CD4-positive, alpha-beta T cell (primary cell): ENCODE measurements around the gene VEZF1. TPM values are rescaled to one million over a fixed set of nuclear protein-coding genes. Genes with fewer than 3 reads are reported as not detected.

Source experiments
- ATAC-seq: fragments of 200-7000 bp; cut with Tn5 transposase; one replicate; pipeline ENCODE4 v1.10.0; 2022; ENCODE audit warnings: mild to moderate bottlenecking; ENCODE audit not compliant: poor library complexity
- CTCF ChIA-PET: fragments of 350-600 bp; sonication (Branson Sonifier 250); formaldehyde crosslinking; loops from one replicate; lab custom pipeline; 2021; ENCODE audit warnings: antibody characterized with exemption, inconsistent platforms; lab: Charles Lee
- POLR2A ChIA-PET: fragments of 350-600 bp; sonication (Branson Sonifier 250); formaldehyde crosslinking; loops from one replicate; lab custom pipeline; 2021; ENCODE audit warnings: antibody characterized with exemption, inconsistent platforms; lab: Charles Lee
- DNase-seq, 14 experiments: peaks; one replicate each; pipeline ENCODE4 v3.0.0-alpha.2; 2013 to 2020; ENCODE audit warnings: mixed read lengths in 2 of 14
- H3K27ac ChIP-seq, 2 donors: one replicate each; pipeline versions ENCODE4 v1.5.1 to v1.7.0; 2013; ENCODE audit warnings: low read length in 2 of 2, low read depth in 1 of 2, mild to moderate bottlenecking in 1 of 2
- H3K27me3 ChIP-seq, 2 experiments: 1 replicate in 1 of 2; 2 replicates in 1 of 2; pipeline versions ENCODE4 v1.6.1 to v1.7.0; 2013; ENCODE audit warnings: low read length in 2 of 2, control low read depth in 1 of 2, mild to moderate bottlenecking in 1 of 2, moderate library complexity in 1 of 2; ENCODE audit not compliant: insufficient read depth in 2 of 2, control insufficient read depth in 1 of 2
- H3K36me3 ChIP-seq: one replicate; pipeline ENCODE4 v1.6.1; 2013; ENCODE audit warnings: low read length, control low read depth; ENCODE audit not compliant: insufficient read depth
- H3K4me1 ChIP-seq: one replicate; pipeline ENCODE4 v1.6.1; 2013; ENCODE audit warnings: low read length, control low read depth; ENCODE audit not compliant: insufficient read depth
- H3K4me3 ChIP-seq: one replicate; pipeline ENCODE4 v1.5.1; 2013; ENCODE audit warnings: mild to moderate bottlenecking, low read length, moderate library complexity
- H3K9me3 ChIP-seq, 2 experiments: 1 replicate in 1 of 2; 2 replicates in 1 of 2; pipeline versions ENCODE4 v1.6.1 to v1.7.0; 2013; ENCODE audit warnings: low read length in 2 of 2, mild to moderate bottlenecking in 2 of 2, control low read depth in 1 of 2, moderate library complexity in 1 of 2; ENCODE audit not compliant: control insufficient read depth in 1 of 2, insufficient read depth in 1 of 2
- H3K27ac Mint-ChIP-seq: one replicate; pipeline ENCODE4 v1.8.0; 2020; ENCODE audit warnings: mixed read lengths
- H3K27me3 Mint-ChIP-seq: one replicate; pipeline ENCODE4 v1.8.0; 2021; ENCODE audit warnings: mixed read lengths
- H3K36me3 Mint-ChIP-seq: one replicate; pipeline ENCODE4 v1.8.0; 2021; ENCODE audit warnings: low read depth, mixed read lengths
- H3K4me1 Mint-ChIP-seq: one replicate; pipeline ENCODE4 v1.8.0; 2021; ENCODE audit warnings: low read depth, mixed read lengths
- H3K4me3 Mint-ChIP-seq: one replicate; pipeline ENCODE4 v1.8.0; 2020; ENCODE audit warnings: mild to moderate bottlenecking, mixed read lengths
- H3K9me3 Mint-ChIP-seq: one replicate; pipeline ENCODE4 v1.8.0; 2020; ENCODE audit warnings: mixed read lengths
- intact Hi-C, 2 experiments: fragments of 100-400 bp; cut with DNase I in 1 of 2; cut with micrococcal nuclease in 1 of 2; formaldehyde crosslinking; loops; one replicate each; pipeline versions ENCODE4 v1.15.1 to v1.9.0; 2023 to 2025; cut with DNase I, micrococcal nuclease
- total RNA-seq, 174 experiments: library from RNA in 2 of 174; stranded (reverse) in 2 of 174; gene quantifications; one replicate each; pipeline ENCODE4 v1.2.3 and lab custom pipeline; 2021 to 2026
- TF ChIP-seq, protein P1 (sequence below): fragments of 200-600 bp; IDR thresholded peaks from one replicate; pipeline ENCODE4 v1.8.0; 2022; ENCODE audit warnings: antibody characterized with exemption, mild to moderate bottlenecking

VEZF1 gene
- total RNA-seq, 2 experiments from 2014 or later, result 41.6 to 41.7 TPM

DNA sequence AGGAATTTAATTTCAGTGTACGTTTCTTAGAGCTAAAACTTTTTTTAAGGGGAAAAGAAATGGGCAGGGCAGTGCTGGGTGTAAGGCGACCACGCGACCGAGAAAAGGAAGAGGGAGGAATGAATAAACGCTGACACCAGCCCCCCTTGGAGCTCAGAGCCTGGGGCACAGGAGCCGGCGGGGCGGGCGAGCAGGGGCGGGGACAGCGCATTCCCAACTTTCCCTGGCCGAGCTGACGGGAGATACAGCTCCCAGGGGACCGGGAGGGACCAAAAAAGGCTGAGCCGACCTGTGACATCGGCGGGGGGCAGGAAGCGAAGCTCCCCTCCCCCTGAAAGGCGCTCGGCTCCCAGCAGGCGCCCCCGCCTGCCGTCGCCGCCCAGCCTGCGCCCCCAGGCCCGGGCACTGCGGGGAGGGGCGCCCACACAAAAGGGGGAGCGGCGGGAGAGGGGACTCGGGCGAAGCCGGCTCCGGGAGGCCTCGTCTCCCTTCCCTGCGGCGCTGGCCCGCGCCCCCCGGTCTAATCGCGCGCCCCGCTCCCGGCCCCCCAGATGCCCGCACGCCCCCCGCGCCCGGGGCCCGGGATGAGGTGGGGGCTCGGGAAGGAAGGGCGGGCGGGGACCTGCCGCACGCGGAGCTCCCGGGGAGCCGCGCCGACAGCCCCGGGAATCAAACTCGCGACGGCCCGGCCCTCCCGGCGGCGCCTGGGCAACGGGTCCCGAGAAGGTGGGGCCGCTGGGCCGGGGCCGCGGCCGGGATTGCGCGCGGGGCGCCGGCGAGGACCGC, 33.5 kb downstream of the VEZF1 start:
- peak overlapping the region; percentile 83 for H3K4me3 Mint-ChIP-seq
- H3K27ac Mint-ChIP-seq, result no peak overlapping the region
- H3K9me3 ChIP-seq, result no peaks in the 10 kb centered on the region
- peak overlapping the region; percentile 5 for H3K4me3 ChIP-seq
- intact Hi-C loops, result loop anchor here in 1 of 2 experiments (5.0 kb wide), 1 partner anchor 33 kb away; the partner anchor contains the start of gene VEZF1
- H3K4me1 ChIP-seq, result peaks cover 23% of the 10 kb centered on the region
- H3K27ac ChIP-seq, result no peak overlapping the region
- no peaks in the 10 kb centered on the region for H3K36me3 Mint-ChIP-seq
- ChIA-PET POLR2A (interaction anchor here (1.1 to 2.4 kb wide), 7 partner anchors 7 to 105 kb away, joined by 3 to 12 read pairs (median 5); partner anchors contain the start of genes MRPS23, SRSF1 and VEZF1), CTCF (interaction anchor here (0.9 to 2.5 kb wide), 4 partner anchors 26 to 45 kb away, joined by 3 to 5 read pairs (median 4); partner anchors contain the start of gene VEZF1)
- H3K27me3 ChIP-seq, result peaks cover 9 to 10% of the 10 kb centered on the region in 2 experiments
- peaks cover 40% of the 10 kb centered on the region for H3K27me3 Mint-ChIP-seq
- H3K4me1 Mint-ChIP-seq, result peaks cover 25% of the 10 kb centered on the region
- H3K36me3 ChIP-seq, result no peaks in the 10 kb centered on the region
- ATAC-seq (peak; percentile 13), DNase-seq (peak in 1 of 14 experiments; percentile 24)
- H3K9me3 Mint-ChIP-seq, result no peaks in the 10 kb centered on the region
- TF ChIP-seq, protein P1, sequence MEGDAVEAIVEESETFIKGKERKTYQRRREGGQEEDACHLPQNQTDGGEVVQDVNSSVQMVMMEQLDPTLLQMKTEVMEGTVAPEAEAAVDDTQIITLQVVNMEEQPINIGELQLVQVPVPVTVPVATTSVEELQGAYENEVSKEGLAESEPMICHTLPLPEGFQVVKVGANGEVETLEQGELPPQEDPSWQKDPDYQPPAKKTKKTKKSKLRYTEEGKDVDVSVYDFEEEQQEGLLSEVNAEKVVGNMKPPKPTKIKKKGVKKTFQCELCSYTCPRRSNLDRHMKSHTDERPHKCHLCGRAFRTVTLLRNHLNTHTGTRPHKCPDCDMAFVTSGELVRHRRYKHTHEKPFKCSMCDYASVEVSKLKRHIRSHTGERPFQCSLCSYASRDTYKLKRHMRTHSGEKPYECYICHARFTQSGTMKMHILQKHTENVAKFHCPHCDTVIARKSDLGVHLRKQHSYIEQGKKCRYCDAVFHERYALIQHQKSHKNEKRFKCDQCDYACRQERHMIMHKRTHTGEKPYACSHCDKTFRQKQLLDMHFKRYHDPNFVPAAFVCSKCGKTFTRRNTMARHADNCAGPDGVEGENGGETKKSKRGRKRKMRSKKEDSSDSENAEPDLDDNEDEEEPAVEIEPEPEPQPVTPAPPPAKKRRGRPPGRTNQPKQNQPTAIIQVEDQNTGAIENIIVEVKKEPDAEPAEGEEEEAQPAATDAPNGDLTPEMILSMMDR, result no peak

DNA sequence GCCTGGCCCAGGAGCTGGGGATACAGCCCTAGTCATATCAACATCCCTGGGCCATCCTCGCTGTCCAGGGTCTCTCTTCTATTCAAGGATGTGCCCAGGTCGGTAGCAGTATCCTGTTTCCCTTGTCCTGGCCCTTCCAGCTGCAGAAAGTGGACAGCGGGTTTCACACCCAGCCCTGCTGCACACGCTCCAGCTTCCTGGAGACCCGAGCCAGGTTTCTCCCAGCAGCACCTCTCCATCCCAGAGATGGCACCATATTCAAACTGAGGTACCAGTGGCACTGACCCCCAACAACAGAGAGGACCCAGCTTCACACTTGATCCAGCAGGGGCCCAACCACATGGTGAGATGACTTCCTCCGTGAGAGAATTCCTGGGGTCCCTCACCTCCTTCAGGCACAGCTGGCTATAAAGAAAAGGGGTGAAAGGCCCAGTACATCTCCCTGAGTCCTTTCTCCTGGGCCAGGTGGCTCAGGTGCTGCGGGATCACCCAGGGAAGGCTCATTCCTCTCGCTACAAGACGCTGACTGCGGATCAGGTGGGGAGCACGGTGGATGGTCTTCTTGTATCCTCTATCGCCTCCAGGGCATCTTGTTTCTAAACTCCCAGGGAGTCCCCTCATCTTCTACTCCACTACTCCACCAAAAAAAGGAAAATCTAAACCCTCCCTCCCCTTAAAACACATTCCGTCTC, 34.2 kb downstream of the VEZF1 start:
- no peak for ATAC-seq
- Mint-ChIP-seq H3K27me3 (peaks cover 34% of the 10 kb centered on the region), H3K4me3 (peak overlapping the region; percentile 83), H3K36me3 (no peaks in the 10 kb centered on the region), H3K4me1 (peaks cover 28% of the 10 kb centered on the region), H3K27ac (no peak overlapping the region), H3K9me3 (no peaks in the 10 kb centered on the region)
- TF ChIP-seq, protein P1, result no peak
- no peaks in the 10 kb centered on the region for H3K9me3 ChIP-seq
- ChIA-PET POLR2A (interaction anchor here (1.1 to 2.1 kb wide), 3 partner anchors 8 to 54 kb away, joined by 3 to 12 read pairs (median 4); partner anchors contain the start of gene SRSF1), CTCF (interaction anchor here (1.3 to 2.5 kb wide), 2 partner anchors 27 to 46 kb away, joined by 4 to 5 read pairs; no protein-coding TSS in a partner anchor)
- H3K27me3 ChIP-seq, result peaks cover 9 to 10% of the 10 kb centered on the region in 2 experiments
- no peak for DNase-seq
- H3K27ac ChIP-seq, result no peak overlapping the region
- peaks cover 28% of the 10 kb centered on the region for H3K4me1 ChIP-seq
- H3K4me3 ChIP-seq, result no peak overlapping the region
- no peaks in the 10 kb centered on the region for H3K36me3 ChIP-seq
- intact Hi-C loops, result loop anchor here in 1 of 2 experiments (5.0 kb wide), 1 partner anchor 33 kb away; the partner anchor contains the start of gene VEZF1

DNA sequence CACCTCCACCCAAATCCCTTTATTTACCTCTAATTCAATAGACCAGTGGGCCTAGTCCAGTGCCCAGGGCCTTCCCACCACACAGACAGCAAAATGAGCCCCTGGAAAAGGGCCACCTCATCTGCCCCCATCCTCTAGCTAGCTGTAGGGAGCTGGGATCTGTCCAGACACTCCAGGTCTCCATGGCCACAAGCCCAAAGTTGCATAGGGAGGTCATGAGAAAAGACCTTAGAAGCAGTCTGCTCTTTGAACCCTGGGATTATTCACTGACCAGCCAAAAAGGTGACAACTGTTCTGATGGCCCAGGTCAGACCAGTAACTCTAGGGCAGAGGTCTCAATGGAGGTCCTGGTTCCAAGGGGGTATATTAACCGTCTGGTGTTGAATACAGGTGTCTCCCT, 34.8 kb downstream of the VEZF1 start:
- ChIA-PET CTCF (interaction anchor here (0.6 to 1.3 kb wide), 2 partner anchors 13 to 47 kb away, joined by 3 to 4 read pairs; no protein-coding TSS in a partner anchor), POLR2A (interaction anchor here (1.3 kb wide), 1 partner anchor 33 kb away, joined by 4 read pairs; no protein-coding TSS in a partner anchor)
- Mint-ChIP-seq H3K27ac (no peak overlapping the region), H3K4me3 (peak overlapping the region; percentile 70), H3K9me3 (no peaks in the 10 kb centered on the region), H3K4me1 (peaks cover 35% of the 10 kb centered on the region), H3K27me3 (peaks cover 33% of the 10 kb centered on the region), H3K36me3 (no peaks in the 10 kb centered on the region)
- Histone ChIP-seq H3K9me3 (no peaks in the 10 kb centered on the region), H3K4me1 (peaks cover 33% of the 10 kb centered on the region), H3K27ac (no peak overlapping the region), H3K36me3 (no peaks in the 10 kb centered on the region), H3K27me3 (peaks cover 9 to 10% of the 10 kb centered on the region in 2 experiments), H3K4me3 (no peak overlapping the region)
- DNase-seq (no peak), ATAC-seq (no peak)
- TF ChIP-seq, protein P1, result no peak
- intact Hi-C loops, result loop anchor here in 1 of 2 experiments (5.0 kb wide), 1 partner anchor 34 kb away; the partner anchor contains the start of gene VEZF1
